Astrocyte (in vitro differentiated cells and primary cell): ENCODE measurements around the gene FAHD1. TPM values are rescaled to one million over a fixed set of nuclear protein-coding genes. Genes with fewer than 3 reads are reported as not detected.

Experiments
- DNase-seq: peaks from one replicate; pipeline ENCODE4 v3.0.0-alpha.2; 2010; ENCODE audit warnings: low read depth
- FAIRE-seq: peaks from 2 replicates; lab custom pipeline; 2011; peaks lifted over from hg19 to GRCh38; lab: Jason Lieb, UNC
- H2AFZ ChIP-seq: 2 replicates; pipeline ENCODE4 v1.6.0; 2012; ENCODE audit warnings: low read depth, low read length, inconsistent platforms
- H3K27ac ChIP-seq: 2 replicates; pipeline ENCODE4 v1.5.1; 2011; ENCODE audit warnings: low read depth, low read length, inconsistent platforms
- H3K27me3 ChIP-seq: 2 replicates; pipeline ENCODE4 v1.6.0; 2011; ENCODE audit warnings: low read length, inconsistent platforms; ENCODE audit not compliant: insufficient read depth
- H3K36me3 ChIP-seq: 2 replicates; pipeline ENCODE4 v1.5.1; 2011; ENCODE audit warnings: low read length, inconsistent platforms; ENCODE audit not compliant: insufficient read depth
- H3K4me1 ChIP-seq: 2 replicates; pipeline ENCODE4 v1.5.1; 2011; ENCODE audit warnings: low read length, inconsistent platforms; ENCODE audit not compliant: insufficient read depth
- H3K4me2 ChIP-seq: 2 replicates; pipeline ENCODE4 v1.6.0; 2012; ENCODE audit warnings: low read length, inconsistent platforms
- H3K4me3 ChIP-seq: 2 replicates; pipeline ENCODE4 v1.5.1; 2011; ENCODE audit warnings: low read depth, mild to moderate bottlenecking, low read length, inconsistent platforms; ENCODE audit not compliant: insufficient read depth
- H3K79me2 ChIP-seq: 2 replicates; pipeline ENCODE4 v1.6.0; 2012; ENCODE audit warnings: mild to moderate bottlenecking, low read length, inconsistent platforms; ENCODE audit not compliant: insufficient read depth
- H3K9ac ChIP-seq: 2 replicates; pipeline ENCODE4 v1.6.0; 2012; ENCODE audit warnings: mild to moderate bottlenecking, low read length, inconsistent platforms
- H3K9me3 ChIP-seq: 2 replicates; pipeline ENCODE4 v1.5.1; 2012; ENCODE audit warnings: low read depth, mild to moderate bottlenecking, low read length, inconsistent platforms; ENCODE audit not compliant: insufficient read depth
- H4K20me1 ChIP-seq: 2 replicates; pipeline ENCODE4 v1.6.0; 2012; ENCODE audit warnings: low read length, inconsistent platforms; ENCODE audit not compliant: insufficient read depth
- H3K27ac Mint-ChIP-seq: one replicate; pipeline ENCODE4 v1.8.0; 2021; ENCODE audit warnings: mild to moderate bottlenecking, mixed read lengths; ENCODE audit not compliant: unreplicated experiment
- H3K27me3 Mint-ChIP-seq: one replicate; pipeline ENCODE4 v1.8.0; 2021; ENCODE audit warnings: low read depth, mixed read lengths; ENCODE audit not compliant: unreplicated experiment
- H3K36me3 Mint-ChIP-seq: one replicate; pipeline ENCODE4 v1.8.0; 2021; ENCODE audit warnings: low read depth, mixed read lengths; ENCODE audit not compliant: unreplicated experiment
- H3K4me1 Mint-ChIP-seq: one replicate; pipeline ENCODE4 v1.8.0; 2021; ENCODE audit warnings: low read depth, mixed read lengths; ENCODE audit not compliant: unreplicated experiment
- H3K4me3 Mint-ChIP-seq: one replicate; pipeline ENCODE4 v1.8.0; 2021; ENCODE audit warnings: mild to moderate bottlenecking, moderate library complexity, mixed read lengths; ENCODE audit not compliant: unreplicated experiment
- H3K9me3 Mint-ChIP-seq: one replicate; pipeline ENCODE4 v1.8.0; 2021; ENCODE audit warnings: mild to moderate bottlenecking, mixed read lengths; ENCODE audit not compliant: unreplicated experiment
- EZH2 ChIP-seq: IDR thresholded peaks from 2 replicates; pipeline ENCODE4 v1.6.1; 2012; ENCODE audit warnings: mild to moderate bottlenecking, low read length, inconsistent platforms; ENCODE audit not compliant: insufficient read depth
- total RNA-seq: library from RNA; stranded (reverse); gene quantifications from 2 replicates; pipeline ENCODE4 v1.2.1, GENCODE V29; 2021
- TF ChIP-seq, protein P1 (sequence below): IDR thresholded peaks from 2 replicates; pipeline ENCODE4 v1.5.1; 2011; ENCODE audit warnings: low read depth, mild to moderate bottlenecking, inconsistent platforms, low read length, moderate library complexity; ENCODE audit not compliant: insufficient read depth

FAHD1 gene
- total RNA-seq, 1 donor from 2014 or later = 25.8 TPM

DNA sequence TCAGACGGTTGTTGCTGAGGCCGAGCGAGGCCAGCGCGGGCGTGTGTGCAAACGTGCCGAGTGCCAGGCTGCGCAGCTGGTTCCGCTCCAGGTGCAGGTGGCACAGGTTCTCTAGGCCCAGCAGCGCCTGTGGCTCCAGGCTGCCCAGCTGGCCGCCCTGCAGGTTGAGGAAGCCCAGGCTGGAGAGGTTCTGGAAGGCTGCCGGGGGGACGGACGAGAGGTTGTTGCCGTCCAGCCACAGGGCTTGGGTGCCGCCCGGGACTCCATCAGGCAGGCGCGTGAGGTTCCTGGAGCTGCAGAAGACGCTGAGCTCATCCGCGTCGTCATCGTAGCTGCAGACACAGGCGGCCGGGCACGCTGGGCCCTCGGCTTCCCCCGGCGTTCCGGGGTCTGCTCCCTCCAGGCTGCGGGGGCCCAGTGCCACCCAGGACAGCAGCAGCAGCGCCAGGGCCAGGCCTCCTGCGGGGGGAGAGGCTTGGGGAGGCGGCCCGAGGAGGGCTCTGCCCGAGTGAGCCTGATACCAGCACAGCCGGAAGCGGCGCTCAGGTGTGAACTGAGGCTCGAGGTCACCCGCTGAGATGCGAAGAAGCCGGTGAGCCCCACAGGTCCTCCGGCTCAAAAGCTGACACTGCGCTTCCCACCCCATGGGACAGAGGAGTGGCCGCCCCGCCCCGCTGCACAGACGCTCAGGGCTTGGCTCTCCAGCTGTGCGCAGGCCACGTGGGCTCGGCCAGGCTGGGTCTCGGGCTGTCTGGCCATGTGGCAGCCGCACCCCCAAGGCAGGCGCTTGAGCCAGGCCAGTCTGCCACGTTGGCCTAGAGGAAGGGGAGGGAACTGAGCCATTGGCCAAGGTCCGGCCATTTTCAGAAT lies 34.8 kb upstream of the FAHD1 start:
- Mint-ChIP-seq H3K27me3 (no peaks in the 10 kb centered on the region), H3K9me3 (peaks cover 2% of the 10 kb centered on the region), H3K36me3 (peaks cover 5% of the 10 kb centered on the region), H3K27ac (no peak overlapping the region), H3K4me1 (no peaks in the 10 kb centered on the region), H3K4me3 (no peak overlapping the region)
- TF ChIP-seq EZH2 = no peak
- no peak overlapping the region for H2AFZ ChIP-seq
- DNase-seq (no peak), FAIRE-seq (no peak)
- peaks cover 6% of the 10 kb centered on the region for H4K20me1 ChIP-seq
- H3K27ac ChIP-seq = no peak overlapping the region
- no peaks in the 10 kb centered on the region for H3K4me1 ChIP-seq
- H3K36me3 ChIP-seq = no peaks in the 10 kb centered on the region
- no peak overlapping the region for H3K9ac ChIP-seq
- peaks cover 11% of the 10 kb centered on the region for H3K79me2 ChIP-seq
- H3K27me3 ChIP-seq = no peaks in the 10 kb centered on the region
- no peak overlapping the region for H3K4me2 ChIP-seq
- H3K9me3 ChIP-seq = no peaks in the 10 kb centered on the region
- H3K4me3 ChIP-seq = no peak overlapping the region

DNA sequence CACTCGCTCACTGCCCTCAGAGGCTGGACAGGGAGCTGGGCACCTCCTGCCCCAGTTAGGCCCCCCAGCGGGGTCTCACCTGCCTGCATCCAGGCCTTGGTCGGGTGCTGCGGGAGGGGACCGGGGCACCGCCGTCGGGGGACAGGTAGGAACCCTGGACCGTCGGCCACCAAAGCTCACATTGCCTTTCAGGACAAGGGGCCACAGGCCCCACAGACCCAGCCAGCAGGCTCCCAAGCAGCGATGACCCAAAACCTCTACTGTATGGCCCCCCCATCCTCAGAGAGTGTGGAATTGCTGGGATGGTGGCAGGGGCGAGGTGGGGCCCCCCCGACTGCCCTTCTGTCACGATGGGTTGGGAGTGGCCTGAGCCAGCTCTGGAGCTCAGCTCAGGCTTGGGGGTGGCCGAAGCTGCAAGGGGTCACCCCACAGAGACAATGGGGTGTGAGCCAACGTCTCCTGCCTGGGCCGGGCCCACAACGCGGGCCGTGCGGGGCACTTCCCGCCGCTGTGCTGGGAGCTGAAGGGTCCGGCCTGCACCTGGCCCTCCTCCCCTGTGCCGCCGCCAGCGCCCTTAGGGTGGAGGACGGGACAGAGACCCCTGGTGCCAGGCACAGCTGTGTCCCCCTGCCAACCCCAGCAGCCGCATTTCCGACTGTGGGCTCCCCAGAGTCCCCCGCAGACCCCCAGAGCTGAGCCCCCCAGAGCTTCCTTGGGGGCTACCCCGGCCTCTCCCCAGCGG lies 34.0 kb upstream of the FAHD1 start:
- peaks cover 7% of the 10 kb centered on the region for H3K36me3 Mint-ChIP-seq
- TF ChIP-seq, protein P1, sequence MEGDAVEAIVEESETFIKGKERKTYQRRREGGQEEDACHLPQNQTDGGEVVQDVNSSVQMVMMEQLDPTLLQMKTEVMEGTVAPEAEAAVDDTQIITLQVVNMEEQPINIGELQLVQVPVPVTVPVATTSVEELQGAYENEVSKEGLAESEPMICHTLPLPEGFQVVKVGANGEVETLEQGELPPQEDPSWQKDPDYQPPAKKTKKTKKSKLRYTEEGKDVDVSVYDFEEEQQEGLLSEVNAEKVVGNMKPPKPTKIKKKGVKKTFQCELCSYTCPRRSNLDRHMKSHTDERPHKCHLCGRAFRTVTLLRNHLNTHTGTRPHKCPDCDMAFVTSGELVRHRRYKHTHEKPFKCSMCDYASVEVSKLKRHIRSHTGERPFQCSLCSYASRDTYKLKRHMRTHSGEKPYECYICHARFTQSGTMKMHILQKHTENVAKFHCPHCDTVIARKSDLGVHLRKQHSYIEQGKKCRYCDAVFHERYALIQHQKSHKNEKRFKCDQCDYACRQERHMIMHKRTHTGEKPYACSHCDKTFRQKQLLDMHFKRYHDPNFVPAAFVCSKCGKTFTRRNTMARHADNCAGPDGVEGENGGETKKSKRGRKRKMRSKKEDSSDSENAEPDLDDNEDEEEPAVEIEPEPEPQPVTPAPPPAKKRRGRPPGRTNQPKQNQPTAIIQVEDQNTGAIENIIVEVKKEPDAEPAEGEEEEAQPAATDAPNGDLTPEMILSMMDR = no peak
- no peak for TF ChIP-seq EZH2
- Histone ChIP-seq H2AFZ (no peak overlapping the region), H3K9me3 (peaks cover 2% of the 10 kb centered on the region), H3K9ac (no peak overlapping the region), H3K27ac (no peak overlapping the region), H3K27me3 (no peaks in the 10 kb centered on the region), H4K20me1 (no peaks in the 10 kb centered on the region), H3K36me3 (no peaks in the 10 kb centered on the region), H3K4me1 (no peaks in the 10 kb centered on the region), H3K79me2 (peaks cover 2% of the 10 kb centered on the region), H3K4me3 (no peak overlapping the region), H3K4me2 (no peak overlapping the region)
- H3K27ac Mint-ChIP-seq = no peak overlapping the region
- H3K4me3 Mint-ChIP-seq = no peak overlapping the region
- DNase-seq (no peak), FAIRE-seq (no peak)
- no peaks in the 10 kb centered on the region for H3K4me1 Mint-ChIP-seq
- H3K27me3 Mint-ChIP-seq = no peaks in the 10 kb centered on the region
- H3K9me3 Mint-ChIP-seq = peaks cover 8% of the 10 kb centered on the region

DNA sequence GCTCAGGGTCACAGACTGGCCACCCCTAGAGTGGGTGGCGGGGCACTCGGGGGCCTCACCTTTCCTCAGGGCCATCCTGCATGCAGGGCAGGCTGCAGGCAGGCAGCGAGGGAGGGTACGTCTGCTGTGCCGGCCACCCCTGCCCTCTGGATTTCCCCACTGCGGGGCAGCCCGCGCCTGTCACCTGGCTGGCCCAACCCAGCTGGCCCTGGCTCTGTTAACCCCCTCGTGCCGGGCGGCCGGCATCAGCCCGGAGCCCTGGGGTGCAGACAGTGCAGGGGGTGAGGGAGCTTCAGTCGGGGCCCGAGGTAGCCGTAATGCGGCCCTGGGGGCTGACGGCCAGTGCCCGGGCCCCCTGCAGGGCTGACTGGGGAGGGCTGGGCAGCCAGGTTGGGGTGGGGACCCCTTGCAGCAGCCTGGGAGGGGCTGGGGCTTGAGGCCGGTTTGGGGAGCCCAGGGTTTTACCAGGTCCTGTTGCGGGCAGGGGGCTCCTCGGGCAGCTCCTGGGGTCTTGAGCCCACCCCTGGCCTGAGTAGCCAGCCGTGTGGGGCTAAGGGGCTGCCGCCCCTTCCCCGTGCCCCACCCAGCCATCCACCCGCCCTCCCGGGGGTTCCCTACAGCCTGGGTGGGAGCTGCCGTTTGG lies 33.3 kb upstream of the FAHD1 start, which contains the start of gene IGFALS:
IGFALS (minus strand) TSS at position 128 of the 643 bp plus-strand sequence; CDS start at position 75, 53 bp downstream.
- peaks cover 4% of the 10 kb centered on the region for H3K9me3 ChIP-seq
- H3K9me3 Mint-ChIP-seq = peaks cover 9% of the 10 kb centered on the region
- H3K4me1 ChIP-seq = no peaks in the 10 kb centered on the region
- DNase-seq (no peak), FAIRE-seq (no peak)
- no peak within 1 kb of the TSS for H3K9ac ChIP-seq
- H3K27me3 ChIP-seq = no peaks in the 10 kb centered on the region
- H4K20me1 ChIP-seq = no peaks in the 10 kb centered on the region
- no peak within 1 kb of the TSS for H3K4me3 ChIP-seq
- H3K36me3 Mint-ChIP-seq = peaks cover 8% of the 10 kb centered on the region
- H2AFZ ChIP-seq = no peak within 1 kb of the TSS
- no peaks in the 10 kb centered on the region for H3K36me3 ChIP-seq
- no peaks in the 10 kb centered on the region for H3K79me2 ChIP-seq
- H3K4me1 Mint-ChIP-seq = no peaks in the 10 kb centered on the region
- no peak within 1 kb of the TSS for H3K4me3 Mint-ChIP-seq
- no peak within 1 kb of the TSS for H3K4me2 ChIP-seq
- H3K27me3 Mint-ChIP-seq = no peaks in the 10 kb centered on the region
- H3K27ac ChIP-seq = no peak within 1 kb of the TSS
- H3K27ac Mint-ChIP-seq = no peak within 1 kb of the TSS
- TF ChIP-seq EZH2 = no peak
- TF ChIP-seq, protein P1 = no peak
